ENCODE data around the gene SUCLG2. TPM values are rescaled to one million over a fixed set of nuclear protein-coding genes. Genes with fewer than 3 reads are reported as not detected.
A peak's percentile ranks its signal among the peaks of the same experiment; 100 is the strongest.

Gene SUCLG2
- 100 to 1,000 TPM in 1 of 4 donors, 10 to 100 TPM in 3; 74.5 to 102 (median 84.9) TPM for total RNA-seq
- polyA plus RNA-seq, result 10 to 100 TPM; 63.7 to 98.3 (median 90.5) TPM
- long read RNA-seq, donor 1, transcript SUCLG2-201 (11 exons, 2,352 nt), result major isoform, 66 of 78 reads
- long read RNA-seq, donor 1, partial matches to known transcripts, result 2 of 78 reads
- long read RNA-seq, donor 1, other reads (novel, unspliced or antisense), result 10 of 78 reads
- long read RNA-seq, donor 2, transcript SUCLG2-201 (11 exons, 2,352 nt), result major isoform, 192 of 223 reads
- long read RNA-seq, donor 2, partial matches to known transcripts, result 7 of 223 reads
- long read RNA-seq, donor 2, other reads (novel, unspliced or antisense), result 24 of 223 reads

GRCh38 chr3:67654099-67654843 is at the start of gene SUCLG2:
SUCLG2 (minus strand) TSS chr3:67654612; CDS start chr3:67654586, 26 bp downstream.
- peak; percentile 95 to 98 (median 96) for ATAC-seq
- Histone ChIP-seq H3K9me3 (no peaks in the 10 kb centered on the region), H3K36me3 (ENCODE audit: insufficient read depth in 1 of 2, low read depth in 1 of 2) (no peaks in the 10 kb centered on the region)

DNA sequence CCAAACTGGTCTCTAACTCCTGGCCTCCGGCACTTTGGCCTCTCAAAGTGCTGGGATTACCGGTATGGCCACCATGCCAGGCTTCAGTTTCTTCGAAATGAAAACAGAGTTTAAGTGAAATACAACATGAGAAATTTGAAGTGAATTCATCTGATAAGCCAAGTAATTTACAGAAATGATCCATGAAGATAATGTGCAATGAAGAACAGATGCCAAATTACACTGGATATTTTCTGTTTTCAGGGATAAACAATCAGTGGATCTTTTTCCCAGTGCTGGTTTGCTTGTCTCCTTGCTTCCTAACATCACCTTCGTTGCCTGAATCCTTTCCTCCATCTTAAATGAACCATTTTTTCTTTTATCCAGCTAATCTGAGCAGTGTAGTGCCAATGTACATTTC is 46.2 kb upstream of the SUCLG2 start:
- H3K36me3 ChIP-seq (ENCODE audit: insufficient read depth in 1 of 2, low read depth in 1 of 2), result no peaks in the 10 kb centered on the region
- no peaks in the 10 kb centered on the region for H3K9me3 ChIP-seq
- no peaks in the 10 kb centered on the region for H3K4me1 ChIP-seq
- TF ChIP-seq CTCF (IDR thresholded peaks at IDR 0.05), result no peak
- no peak for DNase-seq
- WGBS, 3 donors, result 64 to 85% (median 73%) methylated on average over 4 of the region's 4 CpGs
- H3K27ac ChIP-seq, result no peak overlapping the region
- no peak overlapping the region for H3K4me3 ChIP-seq
- intact Hi-C loops (cut with DNase I), result no loop called here
- ATAC-seq, result no peak
- no peaks in the 10 kb centered on the region for H3K27me3 ChIP-seq (ENCODE audit: insufficient read depth in 3 of 3, low read length in 2 of 3)

More at GRCh38 chr3:67654099-67654843, at the start of gene SUCLG2:
- peaks cover 25% of the 10 kb centered on the region for H3K4me1 ChIP-seq
- peak within 1 kb of the TSS; percentile 97 for H3K4me3 ChIP-seq
- peak within 1 kb of the TSS; percentile 98 for H3K27ac ChIP-seq
- DNase-seq, result peak; percentile 93 to 96
- H3K27me3 ChIP-seq (ENCODE audit: insufficient read depth in 3 of 3, low read length in 2 of 3), result no peaks in the 10 kb centered on the region
- WGBS, 3 donors, result 0 to 1% (median 0%) methylated on average over 57 to 66 of the region's 66 CpGs
- peak; percentile 11 for TF ChIP-seq CTCF (IDR thresholded peaks at IDR 0.05)
- intact Hi-C loops (cut with DNase I), result loop anchor here in 1 of 2 donors (5.0 kb wide), 1 partner anchor 147 kb away; no protein-coding TSS in a partner anchor

- 92 to 95% (median 94%) methylated on average over 5 of the region's 5 CpGs for WGBS, 3 donors
- no peaks in the 10 kb centered on the region for H3K9me3 ChIP-seq
- no peaks in the 10 kb centered on the region for H3K36me3 ChIP-seq (ENCODE audit: insufficient read depth in 1 of 2, low read depth in 1 of 2)
- ATAC-seq (no peak), DNase-seq (no peak)
- H3K4me1 ChIP-seq, result no peaks in the 10 kb centered on the region
- H3K4me3 ChIP-seq, result no peak overlapping the region
- intact Hi-C loops (cut with DNase I), result no loop called here
- no peak for TF ChIP-seq CTCF (IDR thresholded peaks at IDR 0.05)
- H3K27ac ChIP-seq, result no peak overlapping the region
- no peaks in the 10 kb centered on the region for H3K27me3 ChIP-seq (ENCODE audit: insufficient read depth in 3 of 3, low read length in 2 of 3)
Observed at GRCh38 chr3:67699882-67700281, 45.5 kb upstream of the SUCLG2 start.

- DNase-seq, result no peak
- 58 to 75% (median 72%) methylated on average over 4 of the region's 4 CpGs for WGBS, 3 donors
- Histone ChIP-seq H3K27me3 (ENCODE audit: insufficient read depth in 3 of 3, low read length in 2 of 3) (no peaks in the 10 kb centered on the region), H3K27ac (no peak overlapping the region), H3K9me3 (no peaks in the 10 kb centered on the region), H3K36me3 (ENCODE audit: insufficient read depth in 1 of 2, low read depth in 1 of 2) (no peaks in the 10 kb centered on the region), H3K4me1 (no peaks in the 10 kb centered on the region), H3K4me3 (no peak overlapping the region)
- no peak for ATAC-seq
- intact Hi-C loops (cut with DNase I), result no loop called here
- no peak for TF ChIP-seq CTCF (IDR thresholded peaks at IDR 0.05)
Observed at GRCh38 chr3:67692621-67693020, 38.2 kb upstream of the SUCLG2 start.

Measured in psoas muscle (tissue), 8 donors.